Pancreas (tissue), 10 donors: ENCODE measurements around the gene C11orf24. TPM values are rescaled to one million over a fixed set of nuclear protein-coding genes. Genes with fewer than 3 reads are reported as not detected.

Experiments used
- ATAC-seq, 4 donors: fragments of 200-7000 bp; cut with Tn5 transposase; one replicate each; pipeline versions ENCODE4 v1.8.0 to v1.9.1; 2020; ENCODE audit warnings: mild to moderate bottlenecking in 4 of 4, moderate library complexity in 4 of 4
- DNase-seq, 6 donors: peaks; one replicate each; pipeline ENCODE4 v3.0.0-alpha.2; 2020
- FAIRE-seq: peaks from 2 replicates; lab custom pipeline; 2012; peaks lifted over from hg19 to GRCh38; lab: Jason Lieb, UNC
- H3K27ac ChIP-seq, 4 donors: fragments of 200-600 bp; sonication (generic); 1 replicate in 3 of 4; 2 replicates in 1 of 4; pipeline versions ENCODE4 v1.5.0 to v1.8.0; 2020
- H3K27me3 ChIP-seq, 4 donors: fragments of 200-600 bp; one replicate each; pipeline ENCODE4 v1.8.0; 2021
- H3K36me3 ChIP-seq, 3 donors: fragments of 200-600 bp; sonication (generic) in 1 of 3; one replicate each; pipeline versions ENCODE4 v1.5.0 to v1.8.0; 2020 to 2021
- H3K4me1 ChIP-seq, 3 donors: fragments of 200-600 bp; one replicate each; pipeline ENCODE4 v1.8.0; 2021
- H3K4me3 ChIP-seq, 4 donors: fragments of 200-600 bp; sonication (generic) in 2 of 4; one replicate each; pipeline versions ENCODE4 v1.5.0 to v1.8.0; 2020 to 2021
- H3K9me3 ChIP-seq, 4 donors: fragments of 200-600 bp; one replicate each; pipeline ENCODE4 v1.8.0; 2021
- CTCF ChIP-seq, 4 donors: fragments of 200-600 bp; sonication (generic) in 3 of 4; IDR thresholded peaks; one replicate each; pipeline versions ENCODE4 v1.5.0 to v1.8.0; 2021; ENCODE audit warnings: antibody characterized with exemption in 4 of 4
- WGBS, 2 donors: extraction: QIAGEN DNeasy Blood & Tissue Kit; methylation state at CpG; one replicate each; pipeline ENCODE4 v1.1.7; 2013; 5-methylcytosine and 5-hydroxymethylcytosine counted together
- intact Hi-C, 3 donors: fragments of 100-400 bp; cut with DNase I; formaldehyde crosslinking; loops; one replicate each; pipeline versions ENCODE4 v1.11.1 to v1.14.2; 2022
- polyA plus RNA-seq, 2 donors: library from polyadenylated mRNA; stranded (reverse); fragments of 200-250 nt; gene quantifications; one replicate each; pipeline ENCODE4 v1.2.3, GENCODE V29; 2013
- total RNA-seq, 6 donors: library from RNA; stranded (reverse); fragmentation: NEBNext Ultra II Directional in 4 of 6; extraction: Animal tissue kit (Norgen Biotek cat#: 25700) in 4 of 6; gene quantifications; one replicate each; pipeline versions ENCODE4 v1.2.1 to v1.2.4, GENCODE V29; 2021 to 2023
- donor health status: healthy with polysubstance abuse.
- donor health status: DM: no; HTN: no; CAD: no; lungs with moderate emphysema.
- donor health status: DM: no; HTN: no; CAD: no.
- donor health status: control.
- donor health status: control.
- donor health status: Bipolar disorder and iron deficiency.
- donor health status: DM: yes; HTN: yes; CAD: no.
- donor health status: DM: no; HTN: no; CAD: no.
- donor health status: DM: no; HTN: no; CAD: no.
- donor health status: DM: yes; HTN: yes; CAD: no.

C11orf24 gene
- total and polyA plus RNA-seq, 8 donors: 12.4 to 20.3 (median 17.8) TPM

- Histone ChIP-seq H3K36me3 (no peaks in the 10 kb centered on the region), H3K9me3 (no peaks in the 10 kb centered on the region), H3K4me3 (peak overlapping the region; percentile 53 to 67 (median 60)), H3K27me3 (no peaks in the 10 kb centered on the region), H3K27ac (peak overlapping the region in 3 of 4 donors; percentile 36 to 78 (median 75)), H3K4me1 (peaks cover 0 to 27% (median 6%) of the 10 kb centered on the region in 3 donors)
- no peak for FAIRE-seq
- no peak for TF ChIP-seq CTCF (IDR thresholded peaks at IDR 0.05)
- intact Hi-C loops: no loop called here
- peak; percentile 27 to 35 (median 29) for ATAC-seq
- 3 to 5% methylated on average over 19 of the region's 19 CpGs for WGBS, 2 donors
- peak in 2 of 6 donors; percentile 36 to 52 for DNase-seq
Observed at GRCh38 chr11:68313574-68314202, 41.9 kb upstream of the C11orf24 start.

GRCh38 chr11:68312780-68313573 is 41.2 kb upstream of the C11orf24 start:
- H3K36me3 ChIP-seq: no peaks in the 10 kb centered on the region
- no peak for TF ChIP-seq CTCF (IDR thresholded peaks at IDR 0.05)
- peak overlapping the region; percentile 53 to 67 (median 60) for H3K4me3 ChIP-seq
- no peaks in the 10 kb centered on the region for H3K9me3 ChIP-seq
- H3K27ac ChIP-seq: peak overlapping the region; percentile 31 to 78 (median 56)
- DNase-seq (peak in 4 of 6 donors; percentile 48 to 78 (median 63)), FAIRE-seq (no peak), ATAC-seq (peak; percentile 4 to 58 (median 28))
- WGBS, 2 donors: 0 to 1% methylated on average over 69 to 102 of the region's 102 CpGs
- intact Hi-C loops: no loop called here
- H3K4me1 ChIP-seq: peaks cover 0 to 27% (median 6%) of the 10 kb centered on the region in 3 donors
- no peaks in the 10 kb centered on the region for H3K27me3 ChIP-seq

GRCh38 chr11:68312117-68312779 is 40.5 kb upstream of the C11orf24 start, which contains the start of gene LRP5:
LRP5 (plus strand) TSS chr11:68312591; CDS start chr11:68312715, 124 bp downstream.
- no peaks in the 10 kb centered on the region for H3K27me3 ChIP-seq
- no peak for TF ChIP-seq CTCF (IDR thresholded peaks at IDR 0.05)
- 2 to 12% methylated on average over 16 to 85 of the region's 85 CpGs for WGBS, 2 donors
- peak within 1 kb of the TSS; percentile 61 to 78 (median 68) for H3K27ac ChIP-seq
- peak within 1 kb of the TSS; percentile 53 to 67 (median 60) for H3K4me3 ChIP-seq
- peak; percentile 36 to 56 (median 46) for ATAC-seq
- no peaks in the 10 kb centered on the region for H3K36me3 ChIP-seq
- no peaks in the 10 kb centered on the region for H3K9me3 ChIP-seq
- DNase-seq: peak in 5 of 6 donors; percentile 53 to 78 (median 64)
- no peak for FAIRE-seq
- intact Hi-C loops: no loop called here
- H3K4me1 ChIP-seq: peaks cover 0 to 27% (median 6%) of the 10 kb centered on the region in 3 donors

GRCh38 chr11:68311160-68312116 is 39.7 kb upstream of the C11orf24 start:
- DNase-seq: peak in 2 of 6 donors; percentile 27 to 43

More at GRCh38 chr11:68311160-68312116, 39.7 kb upstream of the C11orf24 start:
- Histone ChIP-seq H3K27me3 (no peaks in the 10 kb centered on the region), H3K27ac (peak overlapping the region; percentile 61 to 73 (median 66)), H3K9me3 (no peaks in the 10 kb centered on the region), H3K36me3 (no peaks in the 10 kb centered on the region), H3K4me3 (peak overlapping the region in 2 of 4 donors; percentile 33 to 67), H3K4me1 (peaks cover 0 to 21% (median 0%) of the 10 kb centered on the region in 3 donors)
- 80 to 83% methylated on average over 25 of the region's 25 CpGs for WGBS, 2 donors
- no peak for TF ChIP-seq CTCF (IDR thresholded peaks at IDR 0.05)
- ATAC-seq: no peak
- FAIRE-seq: no peak
- intact Hi-C loops: no loop called here
